Liver (tissue), 9 donors: Measurements from ENCODE around the gene CIB4. TPM values are rescaled to one million over a fixed set of nuclear protein-coding genes. Genes with fewer than 3 reads are reported as not detected.

Source experiments
- DNase-seq: peaks from one replicate; pipeline ENCODE4 v3.0.0-alpha.2; 2017; ENCODE audit warnings: low spot score
- H3K27ac ChIP-seq, 2 donors: one replicate each; pipeline ENCODE4 v1.7.0; 2013; ENCODE audit warnings: inconsistent platforms in 2 of 2, low read length in 2 of 2, control low read depth in 1 of 2, low read depth in 1 of 2, mild to moderate bottlenecking in 1 of 2
- H3K27me3 ChIP-seq, 4 donors: one replicate each; pipeline versions ENCODE4 v1.6.1 to v1.7.0; 2013; ENCODE audit warnings: low read length in 3 of 4, inconsistent platforms in 1 of 4, mild to moderate bottlenecking in 1 of 4, moderate library complexity in 1 of 4; ENCODE audit not compliant: control insufficient read depth in 4 of 4, insufficient read depth in 4 of 4
- H3K36me3 ChIP-seq, 4 donors: one replicate each; pipeline versions ENCODE4 v1.6.1 to v1.7.0; 2013; ENCODE audit warnings: low read length in 3 of 4, mild to moderate bottlenecking in 3 of 4, low read depth in 1 of 4, moderate library complexity in 1 of 4; ENCODE audit not compliant: control insufficient read depth in 4 of 4, insufficient read depth in 3 of 4
- H3K4me1 ChIP-seq, 4 donors: one replicate each; pipeline versions ENCODE4 v1.6.1 to v1.7.0; 2013; ENCODE audit warnings: low read length in 3 of 4, mild to moderate bottlenecking in 3 of 4, moderate library complexity in 1 of 4; ENCODE audit not compliant: control insufficient read depth in 4 of 4, insufficient read depth in 4 of 4
- H3K4me3 ChIP-seq, 3 donors: one replicate each; pipeline versions ENCODE4 v1.6.1 to v1.7.0; 2013; ENCODE audit warnings: low read length in 3 of 3, control low read depth in 1 of 3, low read depth in 1 of 3, mild to moderate bottlenecking in 1 of 3
- H3K9ac ChIP-seq, 2 donors: one replicate each; pipeline ENCODE4 v1.7.0; 2013; ENCODE audit warnings: low read length in 2 of 2, mild to moderate bottlenecking in 2 of 2, moderate library complexity in 2 of 2, control low read depth in 1 of 2, low read depth in 1 of 2
- H3K9me3 ChIP-seq, 4 donors: one replicate each; pipeline versions ENCODE4 v1.6.1 to v1.7.0; 2013; ENCODE audit warnings: low read length in 3 of 4; ENCODE audit not compliant: control insufficient read depth in 4 of 4
- ATF3 ChIP-seq: IDR thresholded peaks from 2 replicates; pipeline ENCODE4 v1.6.1; 2016; ENCODE audit warnings: antibody characterized with exemption
- CTCF ChIP-seq: fragments of 150-350 bp; IDR thresholded peaks from 2 replicates; pipeline ENCODE4 v1.5.1; 2017; ENCODE audit warnings: improper control_type of control experiment, low read depth, low read length; ENCODE audit not compliant: missing input control
- EGR1 ChIP-seq, 2 donors: IDR thresholded peaks; 2 replicates each; pipeline ENCODE4 v1.6.1; 2016 to 2018; ENCODE audit warnings: antibody characterized with exemption in 2 of 2, low read depth in 2 of 2
- FOXA1 ChIP-seq: IDR thresholded peaks from 2 replicates; pipeline ENCODE4 v1.6.1; 2016; ENCODE audit warnings: antibody characterized with exemption
- FOXA2 ChIP-seq: IDR thresholded peaks from 2 replicates; pipeline ENCODE4 v1.6.1; 2016; ENCODE audit warnings: antibody characterized with exemption
- GABPA ChIP-seq, 2 donors: IDR thresholded peaks in 1 of 2; conservative IDR thresholded peaks in 1 of 2; 2 replicates each; pipeline ENCODE4 v1.6.1; 2016; ENCODE audit warnings: antibody characterized with exemption in 2 of 2, mild to moderate bottlenecking in 1 of 2, moderate library complexity in 1 of 2
- HNF4A ChIP-seq, 2 donors: conservative IDR thresholded peaks; 2 replicates each; pipeline ENCODE4 v1.6.1; 2016; ENCODE audit warnings: antibody characterized with exemption in 2 of 2, mild to moderate bottlenecking in 2 of 2
- HNF4G ChIP-seq: IDR thresholded peaks from 2 replicates; pipeline ENCODE4 v1.6.1; 2016; ENCODE audit warnings: antibody characterized with exemption
- JUND ChIP-seq, 2 donors: IDR thresholded peaks; 2 replicates each; pipeline ENCODE4 v1.6.1; 2016; ENCODE audit warnings: antibody characterized with exemption in 2 of 2
- MAX ChIP-seq: IDR thresholded peaks from 2 replicates; pipeline ENCODE4 v1.6.1; 2016; ENCODE audit warnings: antibody characterized with exemption
- NR2F2 ChIP-seq: IDR thresholded peaks from 2 replicates; pipeline ENCODE4 v1.6.1; 2016; ENCODE audit warnings: antibody characterized with exemption
- RAD21 ChIP-seq, 2 donors: IDR thresholded peaks; 2 replicates each; pipeline ENCODE4 v1.6.1; 2016; ENCODE audit warnings: antibody characterized with exemption in 2 of 2, mild to moderate bottlenecking in 2 of 2
- REST ChIP-seq: IDR thresholded peaks from 2 replicates; pipeline ENCODE4 v1.6.1; 2016; ENCODE audit warnings: antibody characterized with exemption, mild to moderate bottlenecking
- RXRA ChIP-seq, 2 donors: IDR thresholded peaks; 2 replicates each; pipeline ENCODE4 v1.6.1; 2017 to 2018; ENCODE audit warnings: antibody characterized with exemption in 2 of 2, mild to moderate bottlenecking in 1 of 2
- SP1 ChIP-seq: IDR thresholded peaks from 2 replicates; pipeline ENCODE4 v1.6.1; 2018; ENCODE audit warnings: antibody characterized with exemption, mild to moderate bottlenecking
- TAF1 ChIP-seq: conservative IDR thresholded peaks from 2 replicates; pipeline ENCODE4 v1.6.1; 2016; ENCODE audit warnings: antibody characterized with exemption, mild to moderate bottlenecking
- YY1 ChIP-seq: IDR thresholded peaks from 2 replicates; pipeline ENCODE4 v1.6.1; 2016; ENCODE audit warnings: antibody characterized with exemption, mild to moderate bottlenecking
- ZBTB33 ChIP-seq: IDR thresholded peaks from 2 replicates; pipeline ENCODE4 v1.6.1; 2016; ENCODE audit warnings: antibody characterized with exemption
- WGBS: extraction: QIAGEN DNeasy Blood & Tissue Kit; methylation state at CpG from one replicate; pipeline ENCODE4 v1.1.7; 2013; 5-methylcytosine and 5-hydroxymethylcytosine counted together
- polyA plus RNA-seq, 2 donors: library from polyadenylated mRNA; stranded (reverse) in 1 of 2; unstranded in 1 of 2; fragments of 200-250 nt in 1 of 2; fragments of >200 nt in 1 of 2; fragmentation: Nextera tagmentation in 1 of 2; extraction: Ambion mirVana in 1 of 2; gene quantifications; one replicate each; pipeline versions ENCODE4 v1.2.1 to v1.2.3, GENCODE V29; 2013 to 2015
- total RNA-seq, 2 donors: library from RNA; depleted of rRNA; stranded (reverse); fragments of >200 nt; gene quantifications; one replicate each; pipeline ENCODE4 v1.2.3, GENCODE V29; 2014
- donor health status: healthy.
- donor health status: healthy.
- donor health status: healthy.
- donor health status: healthy.
- donor health status: healthy.

Gene CIB4
- total and polyA plus RNA-seq, 4 donors = not detected

GRCh38 chr2:26585966-26586365 lies 55.2 kb downstream of the CIB4 start:
- Histone ChIP-seq H3K36me3 (no peaks in the 10 kb centered on the region), H3K9ac (no peak overlapping the region), H3K9me3 (no peaks in the 10 kb centered on the region), H3K27me3 (peaks cover 0 to 4% (median 0%) of the 10 kb centered on the region in 4 donors), H3K27ac (no peak overlapping the region), H3K4me1 (no peaks in the 10 kb centered on the region), H3K4me3 (no peak overlapping the region)
- 62% methylated on average over 10 of the region's 10 CpGs for WGBS
- no peak for TF ChIP-seq RAD21 (IDR thresholded peaks at IDR 0.05)
- no peak for TF ChIP-seq FOXA2
- TF ChIP-seq YY1 = no peak
- TF ChIP-seq RXRA (IDR thresholded peaks at IDR 0.05) = no peak
- TF ChIP-seq EGR1 (IDR thresholded peaks at IDR 0.05; ENCODE audit: low read depth in 2 of 2) = no peak
- TF ChIP-seq TAF1 = no peak
- TF ChIP-seq GABPA (IDR thresholded peaks at IDR 0.05 in 1 of 2, conservative IDR thresholded peaks at IDR 0.05 in 1 of 2) = no peak
- TF ChIP-seq MAX = no peak
- no peak for DNase-seq

GRCh38 chr2:26585100-26585499 lies 56.1 kb downstream of the CIB4 start:
- Histone ChIP-seq H3K27ac (no peak overlapping the region), H3K36me3 (no peaks in the 10 kb centered on the region), H3K9me3 (no peaks in the 10 kb centered on the region), H3K27me3 (peaks cover 0 to 4% (median 0%) of the 10 kb centered on the region in 4 donors), H3K9ac (no peak overlapping the region), H3K4me1 (no peaks in the 10 kb centered on the region), H3K4me3 (no peak overlapping the region)
- no peak for DNase-seq
- 86% methylated on average over 8 of the region's 8 CpGs for WGBS
- TF ChIP-seq REST (no peak), FOXA1 (no peak), JUND (IDR thresholded peaks at IDR 0.05) (no peak), TAF1 (no peak), NR2F2 (no peak)

GRCh38 chr2:26584656-26585055 lies 56.5 kb downstream of the CIB4 start:
- Histone ChIP-seq H3K4me1 (no peaks in the 10 kb centered on the region), H3K9me3 (no peaks in the 10 kb centered on the region), H3K36me3 (no peaks in the 10 kb centered on the region), H3K9ac (no peak overlapping the region), H3K27ac (no peak overlapping the region), H3K27me3 (peaks cover 0 to 4% (median 0%) of the 10 kb centered on the region in 4 donors), H3K4me3 (no peak overlapping the region)
- no peak for TF ChIP-seq ATF3
- TF ChIP-seq HNF4G = no peak
- no peak for TF ChIP-seq MAX
- no peak for TF ChIP-seq ZBTB33
- no peak for TF ChIP-seq RXRA (IDR thresholded peaks at IDR 0.05)
- TF ChIP-seq EGR1 (IDR thresholded peaks at IDR 0.05; ENCODE audit: low read depth in 2 of 2) = no peak
- no peak for TF ChIP-seq RAD21 (IDR thresholded peaks at IDR 0.05)
- TF ChIP-seq GABPA (IDR thresholded peaks at IDR 0.05 in 1 of 2, conservative IDR thresholded peaks at IDR 0.05 in 1 of 2) = no peak
- no peak for TF ChIP-seq FOXA2
- no peak for TF ChIP-seq FOXA1
- no peak for TF ChIP-seq SP1
- TF ChIP-seq CTCF = no peak
- no peak for TF ChIP-seq TAF1
- no peak for TF ChIP-seq HNF4A (conservative IDR thresholded peaks at IDR 0.05)
- no peak for TF ChIP-seq NR2F2
- TF ChIP-seq YY1 = no peak
- WGBS = 76% methylated on average over 11 of the region's 11 CpGs
- no peak for DNase-seq
